ENCODE data around the gene SHOX.

Gene SHOX

GRCh38 chrX:663841-664240 is 33.2 kb downstream of the SHOX start:
- no peak for DNase-seq

GRCh38 chrX:666762-667720 is 36.5 kb downstream of the SHOX start:
- no peak for DNase-seq

- DNase-seq, result no peak
These were observed 40.1 kb downstream of the SHOX start for GRCh38 chrX:670645-671044.

- DNase-seq, result no peak
These were observed 42.3 kb downstream of the SHOX start for GRCh38 chrX:672931-673330.

- no peak for DNase-seq
These were observed 44.8 kb downstream of the SHOX start for GRCh38 chrX:675279-675954.

GRCh38 chrX:675955-676295 is 45.3 kb downstream of the SHOX start:
- DNase-seq, result no peak

- DNase-seq, result no peak
These were observed 46.8 kb downstream of the SHOX start for GRCh38 chrX:677376-677775.

- DNase-seq, result no peak
These were observed 48.8 kb downstream of the SHOX start for GRCh38 chrX:679291-679979.

GRCh38 chrX:680062-680461 is 49.5 kb downstream of the SHOX start:
- DNase-seq, result no peak

GRCh38 chrX:681989-682388 is 51.4 kb downstream of the SHOX start:
- DNase-seq, result no peak

- no peak for DNase-seq
These were observed 52.3 kb downstream of the SHOX start for GRCh38 chrX:682892-683291.

- DNase-seq, result no peak
These were observed 53.0 kb downstream of the SHOX start for GRCh38 chrX:683576-683975.

- DNase-seq, result no peak
These were observed 54.8 kb downstream of the SHOX start for GRCh38 chrX:685120-686032.

- DNase-seq, result no peak
These were observed 59.4 kb downstream of the SHOX start for GRCh38 chrX:689983-690382.

GRCh38 chrX:694800-695199 is 64.2 kb downstream of the SHOX start:
- DNase-seq, result no peak

GRCh38 chrX:698206-698605 is 67.6 kb downstream of the SHOX start:
- no peak for DNase-seq

GRCh38 chrX:700936-701335 is 70.3 kb downstream of the SHOX start:
- no peak for DNase-seq

- no peak for DNase-seq
These were observed 71.1 kb downstream of the SHOX start for GRCh38 chrX:701673-702072.

GRCh38 chrX:703466-703865 is 72.9 kb downstream of the SHOX start:
- no peak for DNase-seq

- DNase-seq, result no peak
These were observed 73.3 kb downstream of the SHOX start for GRCh38 chrX:703866-704265.
